HepG2 (cell line): ENCODE measurements around the gene ANKRD42. TPM values are rescaled to one million over a fixed set of nuclear protein-coding genes. Genes with fewer than 3 reads are reported as not detected.

Experiments
- BORCS8-MEF2B ChIP-seq: sonication (generic); formaldehyde crosslinking; IDR thresholded peaks from 2 replicates; pipeline ENCODE4 v1.8.0; 2022; ENCODE audit warnings: mild to moderate bottlenecking, missing genetic modification reagents
- CCAR2 ChIP-seq: fragments of 200-400 bp; formaldehyde crosslinking; optimal IDR thresholded peaks from 2 replicates; pipeline ENCODE3; 2018; ENCODE audit warnings: low read depth, mild to moderate bottlenecking, low read length, moderate library complexity
- CEBPB ChIP-seq: IDR thresholded peaks from 2 replicates; pipeline ENCODE4 v1.6.1; 2011; ENCODE audit warnings: low read depth, low read length, improper control_type of control experiment, borderline replicate concordance
- FOXK2 ChIP-seq: fragments of 450-650 bp; IDR thresholded peaks from 2 replicates; pipeline ENCODE4 v1.6.1; 2016
- NCOA1 ChIP-seq: sonication (generic); formaldehyde crosslinking; IDR thresholded peaks from 2 replicates; pipeline ENCODE4 v1.9.0; 2021; ENCODE audit warnings: missing genetic modification reagents
- NR2F1 ChIP-seq, 2 experiments: fragments of 450-650 bp in 1 of 2; formaldehyde crosslinking in 1 of 2; IDR thresholded peaks; 2 replicates each; pipeline versions ENCODE4 v1.5.0 to v1.6.1; 2016 to 2020; ENCODE audit warnings: mild to moderate bottlenecking in 1 of 2, missing compliant biosample characterization in 1 of 2, missing genetic modification reagents in 1 of 2, moderate library complexity in 1 of 2
- PHF21A ChIP-seq: sonication (generic); formaldehyde crosslinking; IDR thresholded peaks from 2 replicates; pipeline ENCODE4 v1.5.0; 2020; ENCODE audit warnings: mild to moderate bottlenecking, missing genetic modification reagents
- RARA ChIP-seq: IDR thresholded peaks from 2 replicates; pipeline ENCODE4 v1.6.1; 2016; ENCODE audit warnings: missing genetic modification reagents, missing compliant biosample characterization
- SMAD1 ChIP-seq: sonication (generic); formaldehyde crosslinking; IDR thresholded peaks from 2 replicates; pipeline ENCODE4 v1.4.0; 2020; ENCODE audit warnings: missing genetic modification reagents, low read depth, mild to moderate bottlenecking, borderline replicate concordance
- SP4 ChIP-seq: sonication (generic); formaldehyde crosslinking; IDR thresholded peaks from 2 replicates; pipeline ENCODE4 v1.8.1; 2023; ENCODE audit warnings: mild to moderate bottlenecking, missing genetic modification reagents
- SRSF4 ChIP-seq: fragments of 200-400 bp; formaldehyde crosslinking; IDR thresholded peaks from one replicate; pipeline ENCODE4 v1.6.1; 2018; ENCODE audit warnings: mild to moderate bottlenecking, low read depth, low read length, moderate library complexity; ENCODE audit not compliant: poor library complexity, severe bottlenecking
- SUZ12 ChIP-seq: fragments of 150-350 bp; IDR thresholded peaks from 2 replicates; pipeline ENCODE4 v1.6.1; 2014; ENCODE audit warnings: low read depth, low read length
- XBP1 ChIP-seq: sonication (generic); formaldehyde crosslinking; IDR thresholded peaks from 2 replicates; pipeline ENCODE4 v1.5.0; 2020; ENCODE audit warnings: missing genetic modification reagents
- ZMYM3 ChIP-seq: sonication (generic); formaldehyde crosslinking; IDR thresholded peaks from 2 replicates; pipeline ENCODE4 v1.5.1; 2020; ENCODE audit warnings: mild to moderate bottlenecking, missing genetic modification reagents
- ZNF329 ChIP-seq: sonication (generic); formaldehyde crosslinking; IDR thresholded peaks from 2 replicates; pipeline ENCODE4 v1.9.0; 2021; ENCODE audit warnings: low read depth, mild to moderate bottlenecking, missing genetic modification reagents
- ZNF431 ChIP-seq: sonication (generic); formaldehyde crosslinking; IDR thresholded peaks from 2 replicates; pipeline ENCODE4 v1.9.0; 2022; ENCODE audit warnings: missing genetic modification reagents, low read depth, mild to moderate bottlenecking, borderline replicate concordance
- ZNF484 ChIP-seq: sonication (generic); formaldehyde crosslinking; IDR thresholded peaks from 2 replicates; pipeline ENCODE4 v1.5.1; 2020; ENCODE audit warnings: mild to moderate bottlenecking, low read depth, missing genetic modification reagents, borderline replicate concordance
- ZNF850 ChIP-seq: sonication (generic); formaldehyde crosslinking; conservative IDR thresholded peaks from 2 replicates; pipeline ENCODE4 v1.9.0; 2021; ENCODE audit warnings: mild to moderate bottlenecking, missing genetic modification reagents
- polyA plus RNA-seq, 8 experiments: library from polyadenylated mRNA; depleted of rRNA in 3 of 8; stranded (reverse) in 7 of 8; unstranded in 1 of 8; fragments of >200 nt; fragmentation: Illumina TruSeq in 4 of 8; extraction: Trizol in 4 of 8; gene quantifications; 2 replicates each; pipeline versions ENCODE4 v1.2.1 to v1.2.3, GENCODE V29; 2011 to 2016; ENCODE audit warnings: low read depth in 4 of 8, missing spikeins in 1 of 8, mixed read lengths in 1 of 8; ENCODE audit not compliant: insufficient read depth in 1 of 8
- total RNA-seq, 5 experiments: library from RNA; depleted of rRNA; stranded (reverse); fragments of >200 nt; fragmentation: Illumina TruSeq; extraction: Trizol; gene quantifications; 2 replicates each; pipeline ENCODE4 v1.2.3, GENCODE V29; 2016; ENCODE audit warnings: low read depth in 1 of 5
- TF ChIP-seq, protein P1 (sequence below): IDR thresholded peaks from 2 replicates; pipeline ENCODE4 v1.6.1; 2016; ENCODE audit warnings: missing compliant biosample characterization, missing genetic modification reagents, borderline replicate concordance
- TF ChIP-seq, protein P2 (sequence below): sonication (generic); formaldehyde crosslinking; conservative IDR thresholded peaks from 2 replicates; pipeline ENCODE4 v1.4.0; 2020; ENCODE audit warnings: missing genetic modification reagents
- TF ChIP-seq, protein P3 (sequence below): sonication (generic); formaldehyde crosslinking; IDR thresholded peaks from 2 replicates; pipeline ENCODE4 v1.5.0; 2020; ENCODE audit warnings: mild to moderate bottlenecking, missing genetic modification reagents
- TF ChIP-seq, protein P4 (sequence below): sonication (generic); formaldehyde crosslinking; IDR thresholded peaks from 2 replicates; pipeline ENCODE4 v1.5.0; 2020; ENCODE audit warnings: missing genetic modification reagents
- TF ChIP-seq, protein P5 (sequence below): sonication (generic); formaldehyde crosslinking; IDR thresholded peaks from 2 replicates; pipeline ENCODE4 v1.4.0; 2020; ENCODE audit warnings: mild to moderate bottlenecking, missing genetic modification reagents
- TF ChIP-seq, protein P6 (sequence below): sonication (generic); formaldehyde crosslinking; IDR thresholded peaks from 2 replicates; pipeline ENCODE4 v1.4.0; 2020; ENCODE audit warnings: missing genetic modification reagents, low read depth, mild to moderate bottlenecking, borderline replicate concordance

ANKRD42 gene
- total and polyA plus RNA-seq, 2 of the 13 experiments (the other 11 are each of a cell fraction or from before 2014, with no cell fraction given): 2.2 to 3.7 TPM

DNA sequence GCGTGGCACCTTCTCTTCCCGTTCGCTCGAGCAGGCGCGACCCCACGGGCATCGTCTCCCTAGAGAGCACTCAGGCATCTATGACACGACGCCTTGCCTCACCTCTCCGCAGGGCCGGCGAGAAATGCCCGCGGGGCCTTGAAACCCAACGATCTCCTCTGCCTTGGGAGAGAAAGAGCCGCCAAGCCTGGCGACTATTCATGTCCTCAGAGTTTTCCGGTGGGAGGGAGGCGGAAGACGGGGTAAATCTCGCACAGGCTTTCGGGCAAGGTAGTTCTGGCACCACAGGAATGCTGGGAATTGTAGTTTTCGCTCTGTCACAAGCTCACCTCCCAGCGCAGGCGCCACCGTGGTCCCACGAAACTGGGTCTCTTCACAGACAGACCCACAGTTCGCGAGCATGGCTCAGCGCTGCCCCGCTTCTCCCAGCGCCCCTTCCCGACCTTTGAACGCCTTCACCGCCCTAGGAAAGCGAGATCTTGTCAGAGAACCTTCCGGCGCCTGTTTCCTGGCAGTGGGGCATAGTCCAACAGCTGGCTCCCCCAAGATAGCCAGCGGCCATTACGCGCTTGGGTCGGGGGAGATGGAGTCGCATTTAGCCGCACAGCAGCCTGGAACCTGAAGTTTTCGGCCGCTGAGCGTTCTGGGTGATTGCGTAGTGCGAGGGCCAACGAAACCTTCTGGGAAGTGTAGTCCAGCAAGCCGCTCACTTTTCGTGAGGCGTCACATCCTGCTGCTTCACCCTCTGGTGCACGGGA, 92.4 kb downstream of the ANKRD42 start, which contains the start of gene CCDC90B (continued):
- no peak; a peak in 1 of 4 replicates for TF ChIP-seq NR2F1 (CRISPR knock-in tag; IDR thresholded peaks at IDR 0.05)
- no peak for TF ChIP-seq ZMYM3
- TF ChIP-seq, protein P1, sequence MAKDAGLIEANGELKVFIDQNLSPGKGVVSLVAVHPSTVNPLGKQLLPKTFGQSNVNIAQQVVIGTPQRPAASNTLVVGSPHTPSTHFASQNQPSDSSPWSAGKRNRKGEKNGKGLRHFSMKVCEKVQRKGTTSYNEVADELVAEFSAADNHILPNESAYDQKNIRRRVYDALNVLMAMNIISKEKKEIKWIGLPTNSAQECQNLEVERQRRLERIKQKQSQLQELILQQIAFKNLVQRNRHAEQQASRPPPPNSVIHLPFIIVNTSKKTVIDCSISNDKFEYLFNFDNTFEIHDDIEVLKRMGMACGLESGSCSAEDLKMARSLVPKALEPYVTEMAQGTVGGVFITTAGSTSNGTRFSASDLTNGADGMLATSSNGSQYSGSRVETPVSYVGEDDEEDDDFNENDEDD (CRISPR knock-in tag): peak; percentile 45; the same call in 1 of the 2 replicates
- TF ChIP-seq ZNF850 (CRISPR knock-in tag): no peak
- TF ChIP-seq CCAR2: no peak
- TF ChIP-seq ZNF484 (CRISPR knock-in tag): no peak
- no peak; the same call in none of the 2 replicates for TF ChIP-seq SP4
- TF ChIP-seq, protein P2, sequence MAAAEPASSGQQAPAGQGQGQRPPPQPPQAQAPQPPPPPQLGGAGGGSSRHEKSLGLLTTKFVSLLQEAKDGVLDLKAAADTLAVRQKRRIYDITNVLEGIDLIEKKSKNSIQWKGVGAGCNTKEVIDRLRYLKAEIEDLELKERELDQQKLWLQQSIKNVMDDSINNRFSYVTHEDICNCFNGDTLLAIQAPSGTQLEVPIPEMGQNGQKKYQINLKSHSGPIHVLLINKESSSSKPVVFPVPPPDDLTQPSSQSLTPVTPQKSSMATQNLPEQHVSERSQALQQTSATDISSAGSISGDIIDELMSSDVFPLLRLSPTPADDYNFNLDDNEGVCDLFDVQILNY (CRISPR knock-in tag): no peak
- TF ChIP-seq, protein P3, sequence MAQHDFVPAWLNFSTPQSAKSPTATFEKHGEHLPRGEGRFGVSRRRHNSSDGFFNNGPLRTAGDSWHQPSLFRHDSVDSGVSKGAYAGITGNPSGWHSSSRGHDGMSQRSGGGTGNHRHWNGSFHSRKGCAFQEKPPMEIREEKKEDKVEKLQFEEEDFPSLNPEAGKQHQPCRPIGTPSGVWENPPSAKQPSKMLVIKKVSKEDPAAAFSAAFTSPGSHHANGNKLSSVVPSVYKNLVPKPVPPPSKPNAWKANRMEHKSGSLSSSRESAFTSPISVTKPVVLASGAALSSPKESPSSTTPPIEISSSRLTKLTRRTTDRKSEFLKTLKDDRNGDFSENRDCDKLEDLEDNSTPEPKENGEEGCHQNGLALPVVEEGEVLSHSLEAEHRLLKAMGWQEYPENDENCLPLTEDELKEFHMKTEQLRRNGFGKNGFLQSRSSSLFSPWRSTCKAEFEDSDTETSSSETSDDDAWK (CRISPR knock-in tag): no peak
- TF ChIP-seq, protein P4, sequence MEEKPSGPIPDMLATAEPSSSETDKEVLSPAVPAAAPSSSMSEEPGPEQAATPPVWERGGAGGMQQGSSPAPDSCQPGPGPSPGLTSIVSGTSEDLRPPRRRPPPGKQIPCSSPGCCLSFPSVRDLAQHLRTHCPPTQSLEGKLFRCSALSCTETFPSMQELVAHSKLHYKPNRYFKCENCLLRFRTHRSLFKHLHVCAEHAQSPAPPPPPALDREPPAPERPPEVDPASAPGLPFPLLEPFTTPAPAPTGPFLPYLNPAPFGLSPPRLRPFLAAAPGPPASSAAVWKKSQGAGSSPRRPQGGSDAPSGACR (CRISPR knock-in tag): peak; percentile 82; the same call in 1 of the 2 replicates
- peak; percentile 47; the same call in 1 of the 2 replicates for TF ChIP-seq XBP1 (CRISPR knock-in tag)
- TF ChIP-seq CEBPB: peak; percentile 92
- peak; percentile 84; the same call in 1 of the 2 replicates for TF ChIP-seq ZNF329 (CRISPR knock-in tag)
- TF ChIP-seq SMAD1 (CRISPR knock-in tag): peak; percentile 37; the same call in 1 of the 2 replicates
- no peak for TF ChIP-seq NCOA1 (CRISPR knock-in tag)
- TF ChIP-seq, protein P5, sequence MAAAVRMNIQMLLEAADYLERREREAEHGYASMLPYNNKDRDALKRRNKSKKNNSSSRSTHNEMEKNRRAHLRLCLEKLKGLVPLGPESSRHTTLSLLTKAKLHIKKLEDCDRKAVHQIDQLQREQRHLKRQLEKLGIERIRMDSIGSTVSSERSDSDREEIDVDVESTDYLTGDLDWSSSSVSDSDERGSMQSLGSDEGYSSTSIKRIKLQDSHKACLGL: no peak
- TF ChIP-seq ZNF431 (CRISPR knock-in tag): peak; percentile 79
- TF ChIP-seq SUZ12: peak; percentile 91
- TF ChIP-seq, protein P6, sequence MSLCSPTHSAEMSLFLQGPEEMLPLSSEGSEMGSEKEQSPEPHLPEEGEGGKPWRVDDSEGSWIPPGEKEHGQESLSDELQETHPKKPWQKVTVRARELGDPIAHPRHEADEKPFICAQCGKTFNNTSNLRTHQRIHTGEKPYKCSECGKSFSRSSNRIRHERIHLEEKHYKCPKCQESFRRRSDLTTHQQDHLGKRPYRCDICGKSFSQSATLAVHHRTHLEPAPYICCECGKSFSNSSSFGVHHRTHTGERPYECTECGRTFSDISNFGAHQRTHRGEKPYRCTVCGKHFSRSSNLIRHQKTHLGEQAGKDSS (CRISPR knock-in tag): peak; percentile 89
- TF ChIP-seq FOXK2: no peak
- TF ChIP-seq PHF21A (CRISPR knock-in tag): 0 out of 2 replicates have a peak, but pooled peaks have one; percentile 49
- 0 out of 2 replicates have a peak, but pooled peaks have one; percentile 2 for TF ChIP-seq RARA
- TF ChIP-seq BORCS8-MEF2B (CRISPR knock-in tag): peak; percentile 77
- no peak for TF ChIP-seq SRSF4
